ENCODE measurements around the gene ADARB1.

The ADARB1 gene

DNA sequence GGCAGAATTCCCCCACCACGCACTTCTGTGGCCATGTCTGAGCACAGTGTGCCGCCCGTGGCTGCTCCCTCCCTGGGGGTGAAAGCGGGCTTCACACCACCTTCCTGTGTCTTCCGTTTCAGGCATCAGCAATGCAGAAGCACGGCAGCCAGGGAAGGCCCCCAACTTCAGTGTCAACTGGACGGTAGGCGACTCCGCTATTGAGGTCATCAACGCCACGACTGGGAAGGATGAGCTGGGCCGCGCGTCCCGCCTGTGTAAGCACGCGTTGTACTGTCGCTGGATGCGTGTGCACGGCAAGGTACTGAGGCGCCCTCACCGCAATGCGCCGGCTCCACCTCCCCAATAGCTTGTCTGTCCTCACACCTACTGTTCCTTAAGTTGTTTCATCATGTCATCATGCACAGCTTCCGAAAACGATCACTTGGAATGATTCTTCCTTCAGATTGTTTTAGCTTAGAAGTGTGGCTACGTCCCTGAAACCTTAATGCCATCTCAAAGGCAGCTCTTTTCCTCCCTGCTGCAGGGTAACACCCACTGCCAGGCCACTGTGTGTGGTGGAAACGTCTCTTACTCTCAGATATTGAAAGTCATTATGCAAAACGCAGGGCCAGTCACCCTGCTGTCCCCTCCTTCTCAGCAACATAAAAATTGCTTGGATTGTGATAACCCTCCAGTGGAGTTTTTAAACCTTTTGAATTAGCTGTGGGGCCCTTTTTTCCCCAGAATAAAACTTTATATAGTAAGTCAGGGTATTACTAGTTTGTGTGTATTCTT lies 146.5 kb downstream of the ADARB1 start:
- FAIRE-seq (no peak), DNase-seq (ENCODE audit: insufficient read length, low spot score) (no peak)

DNA sequence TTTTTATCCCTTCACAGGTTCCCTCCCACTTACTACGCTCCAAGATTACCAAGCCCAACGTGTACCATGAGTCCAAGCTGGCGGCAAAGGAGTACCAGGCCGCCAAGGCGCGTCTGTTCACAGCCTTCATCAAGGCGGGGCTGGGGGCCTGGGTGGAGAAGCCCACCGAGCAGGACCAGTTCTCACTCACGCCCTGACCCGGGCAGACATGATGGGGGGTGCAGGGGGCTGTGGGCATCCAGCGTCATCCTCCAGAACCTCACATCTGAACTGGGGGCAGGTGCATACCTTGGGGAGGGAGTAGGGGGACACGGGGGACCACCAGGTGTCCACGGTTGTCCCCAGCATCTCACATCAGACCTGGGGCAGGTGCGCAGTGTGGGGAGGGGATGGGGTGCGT lies 147.6 kb downstream of the ADARB1 start:
- FAIRE-seq (no peak), DNase-seq (ENCODE audit: insufficient read length, low spot score) (no peak)

DNA sequence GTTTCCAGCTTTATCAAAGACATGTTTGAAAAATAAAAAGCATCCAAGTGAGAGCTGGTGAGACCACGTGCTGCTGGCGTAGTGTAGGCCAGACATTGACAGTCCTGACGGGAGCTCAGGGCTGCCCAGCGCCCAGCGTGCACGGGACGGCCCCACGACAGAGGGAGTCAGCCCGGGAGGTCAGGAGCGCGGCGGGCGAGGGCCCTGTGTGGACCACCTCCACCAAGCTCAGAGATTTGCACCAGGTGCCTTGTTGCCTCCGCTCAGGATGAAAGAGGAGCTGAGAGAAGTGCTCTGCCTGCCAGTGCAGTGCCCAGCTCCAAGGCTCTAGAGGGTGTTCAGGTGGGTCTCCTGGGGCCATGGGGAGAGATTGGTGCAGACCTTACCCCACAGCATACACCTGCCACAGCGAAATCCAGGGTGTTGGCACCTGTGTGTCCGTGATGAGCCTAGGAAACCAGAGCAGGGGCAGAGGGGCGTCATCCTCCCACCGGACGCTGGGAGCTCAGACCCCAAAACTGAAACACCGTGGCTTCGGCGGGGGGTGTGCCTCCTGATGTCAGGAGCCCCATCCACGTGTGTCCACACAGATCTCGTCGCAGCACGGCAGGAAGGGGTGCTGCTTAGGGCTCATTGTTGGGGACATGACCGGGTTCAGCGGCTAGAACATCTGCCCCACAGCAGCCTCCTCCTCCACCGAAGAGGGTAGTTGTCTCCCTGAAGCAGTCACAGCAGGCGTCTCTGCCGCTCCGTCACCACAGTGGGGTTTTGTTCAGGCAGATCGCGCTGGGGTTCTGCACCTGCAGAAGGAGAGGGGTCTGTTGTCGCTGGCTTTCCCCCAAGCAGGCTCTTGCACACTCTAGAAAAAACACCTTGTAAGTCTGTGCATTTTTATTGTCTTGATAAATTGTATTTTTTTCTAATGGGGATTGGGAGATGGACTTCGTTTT lies 149.1 kb downstream of the ADARB1 start:
- no peak for DNase-seq (ENCODE audit: insufficient read length, low spot score)
- FAIRE-seq = no peak

DNA sequence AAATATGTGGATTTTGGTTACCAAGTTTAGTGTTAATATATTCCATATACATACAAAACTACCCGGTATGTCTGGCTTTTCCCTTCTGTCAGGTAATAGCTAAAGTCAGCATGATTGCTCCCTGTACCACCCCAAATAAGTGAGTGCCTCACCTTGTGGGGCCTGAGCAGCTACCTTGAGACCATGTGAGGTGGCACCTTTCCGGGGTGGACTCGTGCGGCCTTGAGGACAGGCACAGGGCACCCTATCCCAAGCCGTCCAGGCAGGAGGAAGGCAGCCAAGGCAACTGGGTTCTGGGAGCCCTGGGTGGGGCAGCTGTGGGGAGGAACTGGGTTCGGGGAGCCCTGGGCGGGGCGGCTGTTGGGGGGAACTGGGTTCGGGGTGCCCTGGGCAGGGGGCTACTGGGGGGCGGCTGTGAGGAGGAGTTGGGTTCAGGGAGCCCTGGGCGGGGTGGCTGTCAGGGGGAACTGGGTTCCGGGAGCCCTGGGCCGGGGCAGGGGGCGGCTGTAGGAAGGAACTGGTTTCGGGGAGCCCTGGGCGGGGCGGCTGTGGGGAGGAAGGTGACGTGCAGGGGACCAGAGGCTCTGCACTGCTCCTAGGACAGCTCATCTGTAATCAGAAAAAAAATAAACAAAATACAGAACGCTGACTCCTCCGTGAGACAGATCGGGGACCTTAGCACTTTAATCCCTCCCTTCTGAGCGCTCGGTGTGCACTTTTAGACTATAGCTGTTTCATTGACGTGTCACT lies 150.0 kb downstream of the ADARB1 start:
- no peak for DNase-seq (ENCODE audit: insufficient read length, low spot score)

DNA sequence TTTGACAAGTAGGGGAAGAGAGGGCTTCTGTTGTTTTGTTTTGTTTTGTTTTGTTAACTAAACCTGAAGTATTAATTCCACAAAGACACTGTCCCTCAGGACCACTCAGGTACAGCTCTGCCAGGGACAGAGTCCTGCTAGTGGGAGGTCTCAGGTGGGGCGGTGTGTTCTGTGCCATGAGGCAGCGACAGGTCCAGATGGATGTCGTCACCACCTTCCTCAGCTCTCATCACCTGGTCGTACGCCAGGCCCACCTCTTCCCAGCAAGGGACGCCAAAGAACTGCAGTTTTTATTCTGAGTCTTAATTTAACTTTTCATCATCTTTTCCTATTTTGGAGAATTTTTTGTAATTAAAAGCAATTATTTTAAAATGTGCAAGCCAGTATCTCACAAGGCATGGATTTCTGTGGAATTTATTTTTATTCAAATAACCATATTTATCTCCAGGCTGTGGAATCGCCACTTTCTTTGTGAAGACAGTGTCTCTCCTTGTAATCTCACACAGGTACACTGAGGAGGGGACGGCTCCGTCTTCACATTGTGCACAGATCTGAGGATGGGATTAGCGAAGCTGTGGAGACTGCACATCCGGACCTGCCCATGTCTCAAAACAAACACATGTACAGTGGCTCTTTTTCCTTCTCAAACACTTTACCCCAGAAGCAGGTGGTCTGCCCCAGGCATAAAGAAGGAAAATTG lies 150.8 kb downstream of the ADARB1 start:
- DNase-seq (ENCODE audit: insufficient read length, low spot score) = no peak
- no peak for FAIRE-seq

More for the DNA sequence above, 150.0 kb downstream of the ADARB1 start:
- FAIRE-seq = no peak

DNA sequence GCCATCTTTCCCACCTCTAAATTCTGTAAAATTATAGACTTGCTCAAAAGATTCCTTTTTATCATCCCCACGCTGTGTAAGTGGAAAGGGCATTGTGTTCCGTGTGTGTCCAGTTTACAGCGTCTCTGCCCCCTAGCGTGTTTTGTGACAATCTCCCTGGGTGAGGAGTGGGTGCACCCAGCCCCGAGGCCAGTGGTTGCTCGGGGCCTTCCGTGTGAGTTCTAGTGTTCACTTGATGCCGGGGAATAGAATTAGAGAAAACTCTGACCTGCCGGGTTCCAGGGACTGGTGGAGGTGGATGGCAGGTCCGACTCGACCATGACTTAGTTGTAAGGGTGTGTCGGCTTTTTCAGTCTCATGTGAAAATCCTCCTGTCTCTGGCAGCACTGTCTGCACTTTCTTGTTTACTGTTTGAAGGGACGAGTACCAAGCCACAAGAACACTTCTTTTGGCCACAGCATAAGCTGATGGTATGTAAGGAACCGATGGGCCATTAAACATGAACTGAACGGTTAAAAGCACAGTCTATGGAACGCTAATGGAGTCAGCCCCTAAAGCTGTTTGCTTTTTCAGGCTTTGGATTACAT lies 151.5 kb downstream of the ADARB1 start:
- DNase-seq (ENCODE audit: insufficient read length, low spot score) (no peak), FAIRE-seq (no peak)

DNA sequence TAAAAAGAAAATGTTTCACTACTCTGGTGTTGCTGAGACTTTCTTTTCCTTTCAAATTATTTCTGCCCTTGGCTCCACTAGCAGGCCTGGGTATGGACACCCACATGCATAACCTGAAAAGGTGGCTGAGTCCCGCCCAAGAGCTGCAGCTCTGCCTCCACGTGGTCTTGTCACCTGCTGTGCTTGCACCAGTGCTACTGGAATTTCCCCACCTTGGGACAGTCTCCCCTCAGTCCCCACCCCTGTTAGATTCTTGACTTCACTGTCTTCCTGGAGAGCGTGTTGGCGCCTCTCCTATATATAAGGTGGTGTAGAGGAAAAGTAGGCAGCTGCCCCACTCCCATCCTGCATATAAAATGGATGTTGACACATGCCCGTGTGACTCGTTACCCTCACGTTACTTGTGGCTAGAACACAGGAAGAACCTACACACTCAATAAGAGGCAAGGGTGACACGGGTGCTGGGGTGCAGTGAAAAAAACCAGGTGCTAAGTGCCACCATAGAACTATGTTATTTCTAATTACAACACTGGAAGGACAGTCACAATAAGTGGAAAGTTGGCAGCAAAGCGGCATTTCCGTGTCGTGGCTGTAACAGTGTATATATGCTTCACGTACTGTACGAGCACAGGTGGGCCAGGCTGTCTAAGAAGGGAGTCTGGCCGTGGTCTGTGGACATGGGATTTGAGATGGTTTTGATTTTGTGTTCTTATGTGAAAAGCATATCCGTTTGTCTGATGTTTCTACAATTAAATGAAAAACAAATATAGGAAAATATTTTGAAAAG lies 152.4 kb downstream of the ADARB1 start:
- no peak for DNase-seq (ENCODE audit: insufficient read length, low spot score)
- FAIRE-seq = no peak

DNA sequence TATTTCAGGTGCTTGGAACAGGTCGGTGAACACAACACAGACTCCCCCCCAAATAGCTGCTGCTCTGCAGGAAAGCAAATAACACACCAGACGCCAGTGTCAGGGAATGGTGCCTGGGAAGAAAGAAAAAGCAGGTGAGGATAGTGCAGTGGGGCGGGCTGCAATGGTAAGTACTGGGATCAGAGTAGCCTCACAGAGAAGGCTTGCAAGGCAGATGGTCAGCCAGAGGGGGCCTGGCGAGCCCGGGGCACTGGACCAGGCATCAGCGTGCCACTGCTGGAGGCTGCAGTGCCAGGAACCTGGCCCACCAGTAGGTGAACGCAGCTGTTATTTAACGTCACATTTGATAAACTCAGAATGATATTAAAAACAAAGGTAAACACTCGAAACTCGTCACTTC lies 153.4 kb downstream of the ADARB1 start:
- FAIRE-seq = no peak

DNA sequence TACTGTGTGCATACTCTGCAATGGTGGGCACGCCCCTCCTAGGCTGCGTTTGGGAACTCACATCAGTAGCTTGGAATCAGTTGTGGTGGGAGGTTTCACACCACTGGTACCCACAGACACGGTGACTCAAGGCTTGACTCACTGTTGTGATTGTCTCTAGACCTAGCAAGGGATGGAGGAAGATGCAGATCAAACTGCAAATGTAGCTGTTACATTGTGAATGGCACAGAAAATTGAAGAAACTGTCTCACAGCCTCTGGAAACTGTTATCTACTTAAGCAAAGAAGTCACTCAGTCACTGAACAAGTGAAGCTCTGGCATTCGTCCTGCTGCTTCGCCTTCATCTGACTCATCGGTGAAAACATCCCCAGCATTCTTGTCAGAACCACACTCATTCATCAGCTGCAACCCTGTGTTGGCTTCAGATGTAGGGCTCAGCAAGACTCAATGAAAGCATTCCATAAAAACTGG lies 153.8 kb downstream of the ADARB1 start:
- FAIRE-seq = peak; percentile 76
- peak; percentile 88 for DNase-seq (ENCODE audit: insufficient read length, low spot score)

More for the DNA sequence above, 153.4 kb downstream of the ADARB1 start:
- DNase-seq (ENCODE audit: insufficient read length, low spot score) = no peak

DNA sequence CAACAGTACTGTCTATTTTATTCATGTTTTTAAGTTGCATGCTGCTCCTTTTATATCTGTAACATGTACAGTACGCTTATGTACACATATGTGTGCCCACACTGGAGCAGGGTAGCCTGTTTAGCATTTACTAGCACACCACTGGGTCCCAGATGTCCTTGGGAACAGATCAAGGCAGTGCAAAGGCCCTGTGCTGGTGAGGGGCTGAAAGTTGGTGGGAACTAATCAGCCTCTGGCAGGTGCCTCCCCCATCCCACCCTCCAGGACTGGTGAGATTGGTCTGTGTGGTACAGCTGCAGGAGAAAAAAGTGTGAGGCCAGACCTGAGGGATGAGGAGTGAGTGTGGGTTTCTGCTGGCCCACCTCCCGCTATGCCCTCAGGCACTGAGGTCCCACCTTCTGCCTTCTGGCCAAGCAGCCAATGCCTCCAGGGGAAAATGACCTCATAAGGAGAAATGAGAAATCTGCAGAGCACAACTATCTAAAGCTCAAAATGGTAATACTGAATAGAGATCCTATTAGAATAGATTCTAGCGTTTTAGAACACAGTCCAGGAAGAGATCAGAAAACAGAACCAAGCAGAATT lies 154.4 kb downstream of the ADARB1 start:
- FAIRE-seq (no peak), DNase-seq (ENCODE audit: insufficient read length, low spot score) (no peak)

DNA sequence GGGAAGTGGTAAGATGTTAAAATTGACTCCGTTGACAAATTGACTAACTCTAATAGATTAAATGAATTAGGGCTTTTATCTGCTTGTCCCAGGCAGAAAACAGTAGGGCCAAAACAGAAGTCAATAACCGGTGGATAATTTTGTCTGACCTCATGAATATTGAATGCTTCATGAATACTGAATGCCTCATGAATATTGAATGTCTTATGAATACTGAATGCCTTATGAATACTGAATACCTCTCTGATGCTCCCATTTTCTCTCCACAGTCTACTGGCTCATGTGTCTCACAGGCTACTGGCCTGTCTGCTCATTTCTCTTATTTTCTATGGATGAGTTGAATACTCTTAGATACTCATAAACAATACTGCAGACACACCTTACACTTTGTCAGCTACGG lies 157.3 kb downstream of the ADARB1 start:
- no peak for FAIRE-seq
- no peak for DNase-seq (ENCODE audit: insufficient read length, low spot score)

DNA sequence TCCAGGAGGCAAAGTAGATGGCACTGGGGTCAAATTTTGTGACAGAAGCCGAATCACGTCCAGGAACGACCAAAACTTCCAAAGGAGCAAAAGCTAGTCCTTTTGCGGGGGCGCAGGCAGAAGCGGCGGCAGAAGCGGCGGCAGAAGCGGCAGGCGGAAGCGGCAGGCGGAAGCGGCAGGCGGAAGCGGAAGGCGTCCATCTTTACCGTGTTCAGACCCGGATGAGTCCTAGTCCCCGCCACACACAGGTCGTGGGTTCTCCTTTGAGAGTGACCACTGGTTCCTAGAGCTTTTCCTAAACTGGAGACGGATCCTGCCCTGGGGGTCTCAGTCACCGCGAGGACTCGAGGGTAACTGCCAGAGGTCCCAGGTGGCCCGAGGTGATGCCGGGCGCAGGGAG lies 159.7 kb downstream of the ADARB1 start:
- DNase-seq (ENCODE audit: insufficient read length, low spot score) (no peak), FAIRE-seq (no peak)

DNA sequence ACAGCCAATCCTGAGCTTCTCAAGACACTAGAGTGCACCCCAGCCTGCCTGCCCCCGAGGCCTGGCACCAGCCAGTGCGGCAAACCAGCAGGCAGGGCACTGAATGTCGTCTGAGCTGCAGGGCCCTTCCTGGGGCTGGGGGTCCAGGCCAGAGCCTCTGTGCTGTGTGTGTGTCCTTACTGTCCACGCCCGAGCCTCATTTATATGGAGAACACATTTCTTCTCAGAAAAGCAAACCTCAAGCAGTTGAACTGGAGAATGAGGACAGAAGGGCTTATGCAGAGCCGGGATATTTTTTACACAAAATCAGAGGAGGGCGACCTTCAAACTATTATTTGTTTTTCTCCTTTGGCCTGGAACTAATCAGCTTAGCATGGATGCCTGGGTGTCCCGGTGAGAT lies 160.6 kb downstream of the ADARB1 start:
- FAIRE-seq (no peak), DNase-seq (ENCODE audit: insufficient read length, low spot score) (no peak)

DNA sequence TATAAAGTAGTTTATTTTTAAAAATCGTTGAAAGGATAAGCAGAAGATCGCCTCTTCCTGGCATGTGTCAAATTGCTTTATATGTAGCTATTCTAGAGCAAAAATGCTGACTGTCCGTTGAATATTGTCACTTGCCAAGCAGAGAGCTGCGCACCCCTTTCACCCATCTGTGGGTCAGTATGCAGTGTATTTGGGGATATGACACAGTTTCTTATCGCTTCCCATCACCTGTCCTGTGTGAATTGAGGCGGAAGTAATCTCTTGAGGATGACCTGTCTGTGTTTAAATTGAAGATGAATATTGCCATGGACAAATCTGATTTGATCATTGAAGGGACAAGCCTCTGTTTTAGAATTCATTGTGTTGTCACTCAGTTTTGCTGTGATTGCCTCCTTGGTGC lies 161.1 kb downstream of the ADARB1 start:
- DNase-seq (ENCODE audit: insufficient read length, low spot score) = no peak
- peak; percentile 31 for FAIRE-seq

DNA sequence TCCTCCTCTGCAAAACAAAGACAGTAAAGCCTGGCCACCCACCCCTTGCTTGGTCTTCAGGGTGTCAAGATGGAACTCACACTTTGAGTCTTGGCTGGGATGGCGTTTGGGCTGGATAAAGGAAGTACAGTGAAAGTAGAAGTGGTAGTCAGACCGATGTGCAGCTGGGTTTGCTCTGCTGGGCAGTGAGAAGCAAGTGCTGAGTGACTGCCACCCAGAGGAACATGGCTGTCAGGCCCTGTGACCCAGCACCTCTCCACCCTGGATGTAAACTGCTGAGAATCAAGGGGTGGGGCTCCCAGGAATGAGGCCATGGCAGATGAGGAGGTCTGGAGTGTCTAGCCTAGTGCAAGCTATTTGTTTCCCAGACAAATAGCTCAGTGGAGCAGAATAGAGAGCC lies 162.1 kb downstream of the ADARB1 start:
- FAIRE-seq = peak; percentile 64
- DNase-seq (ENCODE audit: insufficient read length, low spot score) = no peak

DNA sequence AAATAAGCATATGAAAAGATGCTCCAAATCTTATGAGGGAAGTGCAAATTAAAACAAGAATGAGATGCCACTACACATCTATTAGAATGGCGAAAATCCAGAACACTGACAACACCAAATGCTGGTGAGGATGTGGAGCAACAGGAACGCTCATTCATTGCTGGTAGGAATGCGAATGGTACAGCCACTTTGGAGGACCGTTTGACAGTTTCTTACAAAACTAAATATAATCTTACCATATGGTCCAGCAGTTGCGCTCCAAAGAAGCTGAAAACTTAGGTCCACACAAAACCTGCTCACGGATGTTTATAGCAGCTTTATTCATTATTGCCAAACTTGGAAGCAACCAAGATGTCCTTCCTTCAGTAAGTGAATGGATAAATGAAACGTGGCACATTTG lies 163.0 kb downstream of the ADARB1 start:
- DNase-seq (ENCODE audit: insufficient read length, low spot score) (no peak), FAIRE-seq (no peak)

DNA sequence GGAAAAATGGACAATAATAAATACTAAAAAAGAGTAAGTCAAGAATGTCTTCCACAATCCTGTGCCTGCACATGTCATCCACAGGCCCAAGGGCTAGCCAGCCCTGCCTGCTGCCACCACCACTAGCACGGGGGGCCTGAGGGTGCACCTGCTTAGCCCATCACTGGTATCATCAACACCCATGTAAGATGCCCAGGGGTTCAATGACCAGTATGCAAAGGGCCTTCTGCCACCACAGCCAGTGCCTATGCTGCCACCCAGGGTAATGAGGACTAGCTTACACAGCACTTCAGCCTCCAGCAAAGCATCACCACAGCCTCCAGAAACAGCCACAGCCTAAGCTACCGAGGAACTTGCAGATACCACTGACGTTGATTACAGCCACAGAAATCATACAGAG lies 167.0 kb downstream of the ADARB1 start:
- FAIRE-seq (no peak), DNase-seq (ENCODE audit: insufficient read length, low spot score) (no peak)

DNA sequence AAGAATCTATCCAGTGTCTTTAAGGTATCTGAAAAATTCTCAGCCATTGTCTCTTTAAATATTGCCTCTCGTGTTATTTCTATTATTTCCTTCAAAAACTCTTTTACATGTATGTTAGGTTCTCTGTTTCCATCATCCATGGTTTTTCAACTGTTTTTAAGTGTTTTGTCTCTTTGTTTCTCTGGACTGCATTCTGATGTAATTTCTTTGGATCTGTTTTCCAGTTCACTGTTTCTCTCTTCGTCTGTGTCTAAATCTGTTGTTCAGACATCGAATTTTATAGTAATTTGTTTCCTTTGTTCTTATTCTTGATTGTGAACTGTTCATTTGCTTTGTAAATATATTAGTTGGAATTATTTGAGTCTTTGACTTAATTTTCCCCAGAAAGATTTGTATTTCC lies 169.2 kb downstream of the ADARB1 start:
- no peak for DNase-seq (ENCODE audit: insufficient read length, low spot score)
- FAIRE-seq = no peak

DNA sequence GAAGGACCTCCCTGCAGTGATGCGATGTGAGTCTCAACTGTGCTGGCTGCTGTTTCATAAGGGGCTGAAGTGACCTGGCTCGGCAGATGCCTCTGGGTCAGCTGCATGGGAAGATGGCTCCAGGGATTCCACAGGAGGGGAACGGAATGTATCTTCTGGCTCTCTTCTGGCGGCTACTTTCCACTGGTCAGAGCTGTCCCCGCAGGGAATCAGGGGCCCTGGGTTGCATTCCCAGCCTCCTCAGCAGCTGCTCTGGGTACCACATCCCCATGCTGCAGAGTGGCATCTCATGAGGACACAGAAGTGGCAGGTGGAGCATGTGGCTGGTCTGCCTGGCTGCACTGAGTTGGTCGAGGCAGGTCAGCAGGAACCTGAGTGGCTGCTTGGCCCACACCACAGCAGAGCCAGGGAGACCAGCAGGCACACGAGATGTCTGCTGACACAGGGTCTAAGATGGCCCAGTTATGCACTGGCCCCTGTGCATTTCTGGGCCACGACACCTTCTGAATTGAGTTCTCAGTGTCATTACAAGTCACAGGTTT lies 170.5 kb downstream of the ADARB1 start:
- no peak for FAIRE-seq
- DNase-seq (ENCODE audit: insufficient read length, low spot score) = no peak

Measured in HTR-8/SVneo (cell line).